ENCODE measurements around the gene B4GALNT3.

Gene B4GALNT3

DNA sequence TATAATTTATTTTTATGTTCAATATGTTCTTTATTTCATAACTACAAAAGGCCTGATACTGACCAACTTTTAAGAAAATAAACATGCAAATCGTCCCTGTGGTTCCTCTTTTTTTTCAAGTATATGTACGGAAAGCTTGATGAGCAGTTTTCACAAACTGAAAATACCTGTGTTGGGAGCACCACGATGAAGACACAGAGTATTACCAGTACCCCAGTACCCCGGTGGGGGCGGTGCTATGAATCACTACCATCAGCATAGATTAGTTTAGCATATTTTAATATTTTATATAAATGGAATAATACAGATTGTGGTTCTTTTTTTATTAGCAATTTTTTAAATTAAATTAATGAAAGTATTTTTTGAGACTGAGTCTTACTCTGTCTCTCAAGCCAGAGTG is 7.0 kb downstream of the B4GALNT3 start:
- no peak for DNase-seq (ENCODE audit: low spot score)
- in situ Hi-C loops (cut with MboI; ENCODE audit: low pct_unique_long_range_greater_than_20kb, low sequenced_read_pairs, unreplicated experiment), result no loop called here
- TF ChIP-seq, protein P1, sequence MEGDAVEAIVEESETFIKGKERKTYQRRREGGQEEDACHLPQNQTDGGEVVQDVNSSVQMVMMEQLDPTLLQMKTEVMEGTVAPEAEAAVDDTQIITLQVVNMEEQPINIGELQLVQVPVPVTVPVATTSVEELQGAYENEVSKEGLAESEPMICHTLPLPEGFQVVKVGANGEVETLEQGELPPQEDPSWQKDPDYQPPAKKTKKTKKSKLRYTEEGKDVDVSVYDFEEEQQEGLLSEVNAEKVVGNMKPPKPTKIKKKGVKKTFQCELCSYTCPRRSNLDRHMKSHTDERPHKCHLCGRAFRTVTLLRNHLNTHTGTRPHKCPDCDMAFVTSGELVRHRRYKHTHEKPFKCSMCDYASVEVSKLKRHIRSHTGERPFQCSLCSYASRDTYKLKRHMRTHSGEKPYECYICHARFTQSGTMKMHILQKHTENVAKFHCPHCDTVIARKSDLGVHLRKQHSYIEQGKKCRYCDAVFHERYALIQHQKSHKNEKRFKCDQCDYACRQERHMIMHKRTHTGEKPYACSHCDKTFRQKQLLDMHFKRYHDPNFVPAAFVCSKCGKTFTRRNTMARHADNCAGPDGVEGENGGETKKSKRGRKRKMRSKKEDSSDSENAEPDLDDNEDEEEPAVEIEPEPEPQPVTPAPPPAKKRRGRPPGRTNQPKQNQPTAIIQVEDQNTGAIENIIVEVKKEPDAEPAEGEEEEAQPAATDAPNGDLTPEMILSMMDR (IDR thresholded peaks at IDR 0.05; ENCODE audit: extremely low read depth, insufficient read depth, missing control alignments), result no peak

DNA sequence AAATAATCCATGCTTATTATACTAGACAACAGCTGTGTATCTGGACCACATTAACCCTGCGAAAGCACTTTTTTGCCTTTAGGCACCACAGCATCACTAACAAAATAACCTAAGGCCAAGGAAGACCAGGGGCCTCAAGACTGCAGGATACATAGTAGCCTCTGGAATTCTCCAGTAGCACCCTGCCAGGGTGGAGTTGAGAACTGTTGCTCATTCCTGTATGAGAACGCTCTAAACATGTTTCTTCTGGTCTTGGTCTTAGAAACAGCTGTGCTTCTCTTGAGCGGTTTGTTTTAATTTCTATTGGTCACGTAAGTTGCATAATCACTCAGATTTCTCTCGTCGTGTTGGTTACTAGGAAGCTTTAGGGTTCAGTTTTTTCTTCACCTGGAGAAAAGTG is 7.9 kb downstream of the B4GALNT3 start:
- TF ChIP-seq, protein P1 (IDR thresholded peaks at IDR 0.05; ENCODE audit: extremely low read depth, insufficient read depth, missing control alignments), result no peak
- no peak for DNase-seq (ENCODE audit: low spot score)
- in situ Hi-C loops (cut with MboI; ENCODE audit: low pct_unique_long_range_greater_than_20kb, low sequenced_read_pairs, unreplicated experiment), result no loop called here

DNA sequence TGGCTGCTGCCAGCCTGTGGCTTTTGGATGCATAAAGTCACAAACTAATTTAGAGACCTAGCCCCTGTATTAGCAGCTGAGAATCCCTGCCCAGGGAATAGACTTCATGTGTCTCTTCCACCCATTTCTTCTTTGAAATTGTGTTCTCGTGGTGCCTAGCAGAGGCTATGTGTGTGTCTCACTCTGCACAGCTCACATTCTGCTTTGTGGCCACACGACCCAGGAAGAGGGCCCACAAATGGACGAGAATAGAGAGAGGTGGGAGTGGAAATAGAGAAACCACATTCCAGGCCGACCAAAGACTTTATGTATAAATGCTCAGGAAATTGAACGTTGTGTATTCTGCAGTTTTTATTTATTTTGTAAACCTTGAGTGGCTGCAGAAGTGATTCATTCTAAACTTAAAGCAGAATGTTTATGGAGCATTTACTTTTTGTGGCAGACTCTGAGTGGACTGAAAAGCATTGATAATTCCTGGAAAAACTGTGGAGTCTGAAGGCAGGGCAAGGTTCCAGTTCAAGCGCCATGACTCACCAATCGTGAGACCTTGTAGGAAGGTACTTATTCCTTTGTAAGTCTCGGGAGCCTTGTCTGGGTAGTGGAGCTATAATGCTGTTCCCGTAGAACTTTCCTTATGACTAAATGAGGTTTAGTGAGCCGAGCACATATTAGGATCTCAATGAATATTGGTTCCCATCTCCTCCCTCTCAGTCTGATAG is 9.1 kb downstream of the B4GALNT3 start:
- in situ Hi-C loops (cut with MboI; ENCODE audit: low pct_unique_long_range_greater_than_20kb, low sequenced_read_pairs, unreplicated experiment), result no loop called here
- TF ChIP-seq, protein P1 (IDR thresholded peaks at IDR 0.05; ENCODE audit: extremely low read depth, insufficient read depth, missing control alignments), result no peak
- DNase-seq (ENCODE audit: low spot score), result no peak

DNA sequence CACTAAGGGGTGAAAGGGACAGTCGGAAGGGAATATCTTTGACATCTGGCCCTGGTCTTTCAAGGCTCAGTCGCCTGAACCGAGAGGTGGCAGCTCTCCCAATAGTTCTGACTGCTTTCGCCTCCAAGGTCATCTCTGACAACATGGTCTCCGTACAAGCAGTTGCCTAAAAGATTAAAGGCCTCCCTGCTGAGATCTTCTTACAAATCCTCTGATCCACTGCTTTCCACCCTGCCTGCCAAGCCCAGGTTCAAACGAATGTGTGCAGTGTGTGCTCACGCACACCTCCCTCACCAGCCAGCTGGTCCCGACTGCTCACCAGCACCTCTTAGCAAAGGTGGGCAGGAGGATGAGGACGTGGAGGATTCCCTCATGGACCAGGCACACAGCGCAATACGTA is 10.4 kb downstream of the B4GALNT3 start:
- DNase-seq (ENCODE audit: low spot score), result no peak
- TF ChIP-seq, protein P1 (IDR thresholded peaks at IDR 0.05; ENCODE audit: extremely low read depth, insufficient read depth, missing control alignments), result no peak
- in situ Hi-C loops (cut with MboI; ENCODE audit: low pct_unique_long_range_greater_than_20kb, low sequenced_read_pairs, unreplicated experiment), result no loop called here

DNA sequence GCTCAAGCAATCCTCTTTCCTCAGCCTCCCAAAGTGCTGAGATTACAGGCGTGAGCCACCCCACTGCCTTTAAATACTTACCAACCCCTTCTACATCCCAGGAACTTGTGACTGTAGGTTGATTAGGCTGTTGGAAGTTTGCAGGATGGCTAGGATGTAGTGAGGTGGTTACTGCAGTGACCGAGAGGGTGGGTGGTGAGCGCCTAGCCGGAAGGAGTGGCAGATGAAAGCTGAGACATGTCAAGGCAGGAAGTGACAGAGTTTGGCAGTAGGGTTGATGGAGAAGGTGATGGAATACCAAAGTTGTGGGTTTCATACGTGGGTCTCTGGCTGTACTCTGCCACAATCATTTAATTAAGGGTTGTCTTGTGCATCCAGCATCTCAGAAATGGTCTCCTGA is 13.5 kb downstream of the B4GALNT3 start:
- in situ Hi-C loops (cut with MboI; ENCODE audit: low pct_unique_long_range_greater_than_20kb, low sequenced_read_pairs, unreplicated experiment), result no loop called here
- DNase-seq (ENCODE audit: low spot score), result no peak
- TF ChIP-seq, protein P1 (IDR thresholded peaks at IDR 0.05; ENCODE audit: extremely low read depth, insufficient read depth, missing control alignments), result no peak

DNA sequence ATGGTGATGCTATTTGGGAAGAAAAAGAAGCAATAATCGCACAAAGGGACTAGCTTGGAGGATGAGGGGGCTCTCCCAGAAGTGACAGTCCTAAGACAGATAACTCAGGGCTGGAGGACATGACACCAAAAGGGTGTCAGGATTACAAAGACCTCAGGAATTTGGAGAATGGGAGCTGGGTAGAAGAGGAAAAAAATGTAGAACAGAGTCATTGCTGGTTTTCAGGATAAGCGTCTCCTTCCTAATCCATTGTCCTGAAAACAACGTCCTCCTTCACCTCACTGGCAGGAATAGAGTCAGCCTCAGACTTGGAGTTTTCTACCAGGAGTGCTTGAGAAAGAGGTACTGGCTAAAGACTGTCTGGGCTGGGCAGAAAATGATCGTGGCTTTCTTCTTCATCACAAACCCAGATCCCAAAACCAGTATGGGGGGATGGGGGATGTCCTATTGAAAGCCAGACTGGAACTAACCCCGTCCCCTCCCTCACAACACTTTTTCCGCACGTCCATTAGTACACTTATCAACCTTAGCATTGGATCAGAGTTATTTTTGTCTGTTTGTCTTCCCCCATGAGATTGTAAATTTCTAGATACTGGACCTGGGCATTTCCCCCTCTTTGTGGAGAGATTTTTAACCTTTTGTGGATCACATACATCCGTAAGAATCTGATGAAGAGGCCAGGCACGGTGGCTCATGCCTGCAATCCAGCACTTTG is 14.3 kb downstream of the B4GALNT3 start:
- in situ Hi-C loops (cut with MboI; ENCODE audit: low pct_unique_long_range_greater_than_20kb, low sequenced_read_pairs, unreplicated experiment), result no loop called here
- DNase-seq (ENCODE audit: low spot score), result no peak
- TF ChIP-seq, protein P1 (IDR thresholded peaks at IDR 0.05; ENCODE audit: extremely low read depth, insufficient read depth, missing control alignments), result no peak
